ENCODE data around the gene ANKRD12.
"Not testable (repeated sequence)": the region's sequence is repeated elsewhere in the genome, so short reads cannot be mapped to it uniquely, and the experiment has no call there.

ANKRD12 gene

GRCh38 chr18:9264797-9265196 lies 128.2 kb downstream of the ANKRD12 start:
- H3K9ac ChIP-seq (ENCODE audit: low read length): not testable (repeated sequence)

GRCh38 chr18:9273221-9273620 lies 136.6 kb downstream of the ANKRD12 start:
- Histone ChIP-seq H3K27ac (ENCODE audit: low read depth, low read length) (no peak overlapping the region), H3K27me3 (ENCODE audit: control insufficient read depth, insufficient read depth, low read length) (no peaks in the 10 kb centered on the region), H3K4me3 (ENCODE audit: low read length) (no peak overlapping the region), H3K36me3 (ENCODE audit: control insufficient read depth, insufficient read depth, low read length) (peaks cover 3% of the 10 kb centered on the region), H3K9ac (ENCODE audit: low read length) (no peak overlapping the region), H3K4me1 (ENCODE audit: control insufficient read depth, insufficient read depth, low read length) (no peaks in the 10 kb centered on the region)

More at GRCh38 chr18:9264797-9265196, 128.2 kb downstream of the ANKRD12 start:
- H3K36me3 ChIP-seq (ENCODE audit: control insufficient read depth, insufficient read depth, low read length); H3K4me1 ChIP-seq (ENCODE audit: control insufficient read depth, insufficient read depth, low read length); H3K4me3 ChIP-seq (ENCODE audit: low read length); H3K27ac ChIP-seq (ENCODE audit: low read depth, low read length); H3K27me3 ChIP-seq (ENCODE audit: control insufficient read depth, insufficient read depth, low read length): not testable (repeated sequence)

GRCh38 chr18:9275890-9276289 lies 139.3 kb downstream of the ANKRD12 start:
- no peak overlapping the region for H3K27ac ChIP-seq (ENCODE audit: low read depth, low read length)
- H3K36me3 ChIP-seq (ENCODE audit: control insufficient read depth, insufficient read depth, low read length): peaks cover 8% of the 10 kb centered on the region
- no peak overlapping the region for H3K4me3 ChIP-seq (ENCODE audit: low read length)

GRCh38 chr18:9278028-9278427 lies 141.4 kb downstream of the ANKRD12 start:
- H3K27me3 ChIP-seq (ENCODE audit: control insufficient read depth, insufficient read depth, low read length): no peaks in the 10 kb centered on the region
- no peaks in the 10 kb centered on the region for H3K4me1 ChIP-seq (ENCODE audit: control insufficient read depth, insufficient read depth, low read length)
- H3K4me3 ChIP-seq (ENCODE audit: low read length): no peak overlapping the region
- H3K36me3 ChIP-seq (ENCODE audit: control insufficient read depth, insufficient read depth, low read length): peaks cover 5% of the 10 kb centered on the region
- no peak overlapping the region for H3K9ac ChIP-seq (ENCODE audit: low read length)
- H3K27ac ChIP-seq (ENCODE audit: low read depth, low read length): no peak overlapping the region

More at GRCh38 chr18:9275890-9276289, 139.3 kb downstream of the ANKRD12 start:
- Histone ChIP-seq H3K27me3 (ENCODE audit: control insufficient read depth, insufficient read depth, low read length) (no peaks in the 10 kb centered on the region), H3K4me1 (ENCODE audit: control insufficient read depth, insufficient read depth, low read length) (no peaks in the 10 kb centered on the region), H3K9ac (ENCODE audit: low read length) (no peak overlapping the region)

- peaks cover 5% of the 10 kb centered on the region for H3K36me3 ChIP-seq (ENCODE audit: control insufficient read depth, insufficient read depth, low read length)
- H3K27me3 ChIP-seq (ENCODE audit: control insufficient read depth, insufficient read depth, low read length): no peaks in the 10 kb centered on the region
- no peak overlapping the region for H3K9ac ChIP-seq (ENCODE audit: low read length)
- no peak overlapping the region for H3K27ac ChIP-seq (ENCODE audit: low read depth, low read length)
- H3K4me1 ChIP-seq (ENCODE audit: control insufficient read depth, insufficient read depth, low read length): no peaks in the 10 kb centered on the region
- H3K4me3 ChIP-seq (ENCODE audit: low read length): no peak overlapping the region
These were observed 144.3 kb downstream of the ANKRD12 start for GRCh38 chr18:9280849-9281248.

GRCh38 chr18:9281780-9282179 lies 145.2 kb downstream of the ANKRD12 start:
- H3K27me3 ChIP-seq (ENCODE audit: control insufficient read depth, insufficient read depth, low read length): no peaks in the 10 kb centered on the region
- H3K4me3 ChIP-seq (ENCODE audit: low read length): no peak overlapping the region
- H3K9ac ChIP-seq (ENCODE audit: low read length): no peak overlapping the region
- peaks cover 5% of the 10 kb centered on the region for H3K36me3 ChIP-seq (ENCODE audit: control insufficient read depth, insufficient read depth, low read length)
- H3K4me1 ChIP-seq (ENCODE audit: control insufficient read depth, insufficient read depth, low read length): no peaks in the 10 kb centered on the region
- no peak overlapping the region for H3K27ac ChIP-seq (ENCODE audit: low read depth, low read length)

GRCh38 chr18:9283791-9284190 lies 147.2 kb downstream of the ANKRD12 start:
- Histone ChIP-seq H3K36me3 (ENCODE audit: control insufficient read depth, insufficient read depth, low read length) (peaks cover 5% of the 10 kb centered on the region), H3K4me1 (ENCODE audit: control insufficient read depth, insufficient read depth, low read length) (no peaks in the 10 kb centered on the region), H3K27ac (ENCODE audit: low read depth, low read length) (no peak overlapping the region), H3K9ac (ENCODE audit: low read length) (no peak overlapping the region), H3K4me3 (ENCODE audit: low read length) (no peak overlapping the region), H3K27me3 (ENCODE audit: control insufficient read depth, insufficient read depth, low read length) (no peaks in the 10 kb centered on the region)

GRCh38 chr18:9285604-9286003 lies 149.0 kb downstream of the ANKRD12 start:
- H3K9ac ChIP-seq (ENCODE audit: low read length): no peak overlapping the region
- H3K36me3 ChIP-seq (ENCODE audit: control insufficient read depth, insufficient read depth, low read length): no peaks in the 10 kb centered on the region
- H3K4me3 ChIP-seq (ENCODE audit: low read length): no peak overlapping the region
- H3K4me1 ChIP-seq (ENCODE audit: control insufficient read depth, insufficient read depth, low read length): no peaks in the 10 kb centered on the region
- no peaks in the 10 kb centered on the region for H3K27me3 ChIP-seq (ENCODE audit: control insufficient read depth, insufficient read depth, low read length)
- no peak overlapping the region for H3K27ac ChIP-seq (ENCODE audit: low read depth, low read length)

- Histone ChIP-seq H3K9ac (ENCODE audit: low read length) (no peak overlapping the region), H3K27ac (ENCODE audit: low read depth, low read length) (no peak overlapping the region), H3K36me3 (ENCODE audit: control insufficient read depth, insufficient read depth, low read length) (no peaks in the 10 kb centered on the region), H3K4me1 (ENCODE audit: control insufficient read depth, insufficient read depth, low read length) (no peaks in the 10 kb centered on the region), H3K4me3 (ENCODE audit: low read length) (no peak overlapping the region), H3K27me3 (ENCODE audit: control insufficient read depth, insufficient read depth, low read length) (no peaks in the 10 kb centered on the region)
These were observed 150.5 kb downstream of the ANKRD12 start for GRCh38 chr18:9287036-9287435.

GRCh38 chr18:9289698-9290097 lies 153.1 kb downstream of the ANKRD12 start:
- Histone ChIP-seq H3K36me3 (ENCODE audit: control insufficient read depth, insufficient read depth, low read length) (no peaks in the 10 kb centered on the region), H3K27me3 (ENCODE audit: control insufficient read depth, insufficient read depth, low read length) (no peaks in the 10 kb centered on the region), H3K4me3 (ENCODE audit: low read length) (no peak overlapping the region), H3K9ac (ENCODE audit: low read length) (no peak overlapping the region), H3K27ac (ENCODE audit: low read depth, low read length) (no peak overlapping the region), H3K4me1 (ENCODE audit: control insufficient read depth, insufficient read depth, low read length) (no peaks in the 10 kb centered on the region)

GRCh38 chr18:9290156-9290555 lies 153.6 kb downstream of the ANKRD12 start:
- Histone ChIP-seq H3K4me1 (ENCODE audit: control insufficient read depth, insufficient read depth, low read length) (no peaks in the 10 kb centered on the region), H3K9ac (ENCODE audit: low read length) (no peak overlapping the region), H3K27ac (ENCODE audit: low read depth, low read length) (no peak overlapping the region), H3K36me3 (ENCODE audit: control insufficient read depth, insufficient read depth, low read length) (no peaks in the 10 kb centered on the region), H3K4me3 (ENCODE audit: low read length) (no peak overlapping the region), H3K27me3 (ENCODE audit: control insufficient read depth, insufficient read depth, low read length) (no peaks in the 10 kb centered on the region)

- Histone ChIP-seq H3K27me3 (ENCODE audit: control insufficient read depth, insufficient read depth, low read length) (no peaks in the 10 kb centered on the region), H3K36me3 (ENCODE audit: control insufficient read depth, insufficient read depth, low read length) (no peaks in the 10 kb centered on the region), H3K27ac (ENCODE audit: low read depth, low read length) (no peak overlapping the region), H3K4me3 (ENCODE audit: low read length) (no peak overlapping the region), H3K4me1 (ENCODE audit: control insufficient read depth, insufficient read depth, low read length) (no peaks in the 10 kb centered on the region), H3K9ac (ENCODE audit: low read length) (no peak overlapping the region)
These were observed 155.5 kb downstream of the ANKRD12 start for GRCh38 chr18:9292047-9292446.

GRCh38 chr18:9293948-9294347 lies 157.4 kb downstream of the ANKRD12 start:
- H3K4me1 ChIP-seq (ENCODE audit: control insufficient read depth, insufficient read depth, low read length): no peaks in the 10 kb centered on the region
- no peaks in the 10 kb centered on the region for H3K27me3 ChIP-seq (ENCODE audit: control insufficient read depth, insufficient read depth, low read length)
- no peak overlapping the region for H3K4me3 ChIP-seq (ENCODE audit: low read length)
- no peaks in the 10 kb centered on the region for H3K36me3 ChIP-seq (ENCODE audit: control insufficient read depth, insufficient read depth, low read length)
- H3K27ac ChIP-seq (ENCODE audit: low read depth, low read length): no peak overlapping the region
- H3K9ac ChIP-seq (ENCODE audit: low read length): no peak overlapping the region

All from rectal smooth muscle tissue (tissue), 1 donor.